GM12873 (cell line): ENCODE results near the gene MT1H.

ENCODE experiments used
- CTCF ChIP-seq: IDR thresholded peaks from 2 replicates; pipeline ENCODE4 v1.5.1; 2012; ENCODE audit warnings: low read depth, mild to moderate bottlenecking, moderate library complexity, low read length, control low read depth; ENCODE audit not compliant: insufficient read depth; ENCODE audit errors: missing control alignments

MT1H gene

GRCh38 chr16:56708525-56709442 is 39.2 kb downstream of the MT1H start:
- TF ChIP-seq CTCF: no peak

GRCh38 chr16:56709443-56710040 is 39.9 kb downstream of the MT1H start:
- TF ChIP-seq CTCF: no peak

GRCh38 chr16:56710181-56710737 is 40.6 kb downstream of the MT1H start:
- TF ChIP-seq CTCF: no peak

GRCh38 chr16:56711862-56712261 is 42.2 kb downstream of the MT1H start:
- no peak for TF ChIP-seq CTCF

GRCh38 chr16:56713794-56714193 is 44.2 kb downstream of the MT1H start:
- no peak for TF ChIP-seq CTCF

GRCh38 chr16:56715126-56715525 is 45.5 kb downstream of the MT1H start:
- TF ChIP-seq CTCF: no peak

- no peak for TF ChIP-seq CTCF
Observed at GRCh38 chr16:56716761-56717160, 47.1 kb downstream of the MT1H start.
